ELF-1 (cell line): ENCODE measurements around the gene BACE1.

Source experiments
- DNase-seq: peaks from one replicate; pipeline ENCODE4 v3.0.0-alpha.2; 2016; ENCODE audit warnings: low read depth, low spot score

The BACE1 gene

GRCh38 chr11:117309310-117309709, 6.7 kb downstream of the BACE1 start:
- no peak for DNase-seq

GRCh38 chr11:117305145-117305544, 10.9 kb downstream of the BACE1 start:
- peak; percentile 18 for DNase-seq

DNA sequence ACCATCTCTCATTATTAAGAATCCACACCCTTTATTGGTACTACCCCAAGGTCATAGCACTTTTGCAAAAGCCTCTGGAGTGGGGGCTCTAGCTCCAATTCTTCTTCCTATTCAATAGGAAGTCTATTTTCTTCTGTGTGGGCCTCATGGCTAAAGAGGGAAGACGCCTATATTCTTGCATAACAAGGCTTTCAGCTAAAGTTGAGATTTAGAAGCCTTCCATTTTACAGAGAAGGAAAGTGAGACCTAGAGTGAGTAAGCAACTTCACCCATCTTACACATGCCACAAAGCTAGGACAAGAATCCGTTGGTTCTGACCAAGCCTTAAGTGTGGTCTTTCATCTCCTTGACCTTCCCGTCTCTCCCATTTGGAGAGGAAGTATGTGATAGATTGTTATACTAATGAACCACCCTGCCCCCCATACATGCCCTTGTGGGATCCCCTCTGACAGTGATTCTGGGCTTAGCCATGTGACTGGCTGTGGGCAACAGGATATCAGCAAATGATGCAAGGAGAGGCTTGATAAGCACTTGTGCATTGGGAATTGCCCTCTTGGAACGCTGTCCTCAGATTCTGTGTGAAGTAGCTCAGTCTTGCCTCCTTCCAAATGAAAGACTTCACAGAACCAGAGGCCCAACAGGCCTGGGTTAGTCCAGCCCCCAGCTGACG, 12.3 kb downstream of the BACE1 start:
- DNase-seq: no peak

DNA sequence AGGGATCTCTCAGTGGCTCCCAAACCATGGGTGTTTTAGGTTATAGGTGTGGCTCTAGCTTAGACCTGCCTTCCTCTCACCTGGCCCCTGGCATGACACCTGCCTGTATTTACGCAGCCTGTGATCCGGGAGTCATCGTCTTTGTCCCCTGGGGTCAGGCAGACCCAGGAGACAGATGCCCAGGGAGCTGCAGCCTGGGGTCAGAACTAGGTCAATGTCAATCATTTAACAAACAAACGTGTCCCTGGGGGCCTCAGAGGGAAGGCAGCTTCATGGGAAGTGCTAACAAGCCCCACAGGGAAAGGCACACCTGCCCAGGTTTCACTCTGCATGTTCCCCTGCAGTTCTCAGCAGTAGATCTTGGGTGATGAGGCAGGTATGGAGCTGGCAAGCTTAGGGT, 13.0 kb downstream of the BACE1 start:
- no peak for DNase-seq

- no peak for DNase-seq
Measured at GRCh38 chr11:117302228-117302627, 13.8 kb downstream of the BACE1 start.

DNA sequence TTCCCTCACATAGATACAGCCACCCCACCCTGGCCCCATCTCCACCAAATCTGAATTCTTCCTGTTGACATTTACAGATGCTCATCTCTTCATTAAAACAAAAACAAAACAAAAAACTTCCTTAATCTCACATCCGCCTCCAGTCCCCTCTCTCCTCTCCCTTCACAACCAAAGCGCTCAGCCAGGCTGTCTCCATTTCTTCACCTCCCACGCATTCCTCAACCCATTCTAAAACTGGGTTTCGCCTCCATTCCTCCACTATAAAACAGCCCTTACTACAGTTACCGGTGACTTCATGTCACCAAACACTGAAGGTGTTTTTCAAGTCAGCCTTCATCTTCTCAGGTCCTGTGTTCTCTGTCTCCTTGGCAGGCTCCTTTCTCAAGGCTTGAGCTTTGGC, 15.3 kb downstream of the BACE1 start:
- DNase-seq: peak; percentile 19

DNA sequence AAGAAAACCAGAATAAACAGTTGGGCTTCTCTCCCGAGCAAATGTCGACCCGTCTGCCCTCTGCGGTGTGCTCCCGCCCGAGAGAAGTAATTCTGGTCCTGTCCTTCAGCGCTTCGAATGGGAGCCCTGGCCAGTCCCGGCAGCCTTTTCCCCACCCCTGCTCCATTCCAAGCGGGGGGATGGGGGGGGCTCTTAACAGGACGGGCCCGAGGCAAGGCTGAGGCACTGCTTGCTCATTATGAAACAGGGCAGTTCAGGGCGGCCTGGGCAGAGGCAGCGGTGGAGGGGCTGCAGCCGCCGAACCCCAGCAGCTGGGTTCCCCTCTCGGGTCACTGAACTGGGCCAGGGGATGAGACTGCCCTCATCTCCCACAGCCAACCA, 15.8 kb downstream of the BACE1 start:
- DNase-seq: peak; percentile 91

GRCh38 chr11:117299351-117300282, 16.4 kb downstream of the BACE1 start:
- peak; percentile 17 for DNase-seq

DNA sequence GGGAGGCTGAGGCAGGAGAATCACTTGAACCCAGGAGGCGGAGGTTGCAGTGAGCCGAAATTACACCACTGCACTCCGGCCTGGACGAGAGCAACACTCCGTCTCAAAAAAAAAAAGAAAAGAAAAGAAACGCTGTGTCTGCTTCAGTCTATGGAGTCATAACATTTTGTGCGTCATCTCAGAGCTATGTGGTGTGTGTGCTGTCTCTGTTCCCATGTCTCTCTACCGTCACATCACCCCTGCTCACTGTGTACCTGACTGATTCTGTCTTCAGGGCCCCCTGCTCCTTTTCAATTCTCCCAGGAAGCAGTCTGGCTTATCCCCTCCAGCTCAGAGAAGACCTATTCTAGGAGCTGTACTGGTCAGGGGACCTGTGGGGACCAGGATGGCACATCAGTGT, 17.9 kb downstream of the BACE1 start:
- no peak for DNase-seq

DNA sequence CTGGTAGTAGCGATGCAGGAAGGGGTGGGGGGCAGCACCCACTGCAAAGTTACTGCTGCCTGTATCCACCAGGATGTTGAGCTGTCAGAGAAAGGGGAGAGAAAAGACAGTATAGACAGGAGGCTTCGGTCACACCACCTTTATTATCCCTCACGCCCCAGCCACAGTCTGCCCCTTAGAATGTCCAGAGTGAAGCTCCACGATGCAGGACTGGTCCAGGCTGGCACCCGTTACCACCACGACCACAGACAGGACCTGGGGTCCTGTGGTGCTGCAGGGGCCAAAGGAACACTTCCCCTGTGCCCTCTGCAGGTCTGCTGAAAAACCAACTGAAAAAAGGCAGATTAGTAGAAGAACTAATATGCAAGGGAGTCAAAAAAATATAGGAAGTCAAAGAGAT, 19.2 kb downstream of the BACE1 start:
- no peak for DNase-seq

DNA sequence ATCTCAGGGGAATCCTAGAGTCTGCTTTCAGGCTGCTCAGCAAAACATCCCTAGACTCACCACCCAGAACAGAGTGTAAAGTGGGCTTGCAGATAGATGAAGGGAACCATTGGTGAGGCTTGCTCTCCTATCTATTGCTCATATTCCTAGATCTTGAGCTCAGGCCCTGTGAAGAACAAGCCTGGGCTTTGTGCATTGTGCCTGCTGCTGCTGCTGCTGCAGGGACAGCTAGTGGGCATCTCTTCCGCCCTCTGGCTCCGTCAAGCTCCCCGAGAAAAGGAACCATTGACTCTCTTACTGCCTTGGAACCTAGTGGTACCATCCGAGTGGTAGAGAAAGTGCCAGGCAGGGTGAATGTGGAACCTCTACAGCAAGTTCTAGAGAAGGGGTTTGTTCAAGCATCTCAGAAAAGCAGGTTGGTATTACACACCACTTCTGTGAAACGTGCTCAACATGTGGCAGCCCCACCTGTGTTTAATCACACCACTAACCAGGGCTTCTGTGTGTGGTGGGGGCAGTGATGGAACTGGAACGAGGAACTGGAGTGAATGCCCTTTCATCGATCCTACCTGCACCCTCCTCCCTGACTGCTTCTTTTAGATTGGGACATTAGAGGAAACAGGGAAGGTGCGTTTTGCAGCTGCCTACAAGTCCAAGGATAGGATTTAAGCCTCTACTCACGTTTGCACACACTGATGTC, 20.5 kb downstream of the BACE1 start:
- DNase-seq: no peak

GRCh38 chr11:117292616-117293015, 23.4 kb downstream of the BACE1 start:
- peak; percentile 69 for DNase-seq

GRCh38 chr11:117290809-117291396, 25.2 kb downstream of the BACE1 start, which contains the start of gene BACE1-AS:
BACE1-AS (plus strand) TSS chr11:117291346.
- DNase-seq: no peak

GRCh38 chr11:117289795-117290194, 26.3 kb downstream of the BACE1 start:
- DNase-seq: no peak

DNA sequence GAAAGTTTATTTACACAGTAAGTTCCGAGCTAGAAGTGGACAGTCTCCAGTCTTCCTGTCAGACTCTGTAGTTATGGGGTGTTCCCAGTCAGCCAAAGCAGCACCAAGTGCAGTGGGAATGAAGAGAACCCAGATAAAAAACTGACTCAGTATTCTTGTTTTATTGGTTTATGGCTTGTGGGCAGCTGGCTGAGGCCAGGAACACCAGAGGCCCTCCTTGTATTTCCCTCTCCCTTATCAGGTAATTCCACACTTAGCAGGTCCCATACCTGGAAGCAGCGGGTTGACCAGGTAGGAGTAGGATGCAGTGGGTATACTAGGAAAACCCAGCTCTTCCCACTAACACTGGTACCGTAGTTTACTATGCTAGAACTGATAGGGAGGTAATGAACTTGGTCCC, 28.4 kb downstream of the BACE1 start:
- no peak for DNase-seq

DNA sequence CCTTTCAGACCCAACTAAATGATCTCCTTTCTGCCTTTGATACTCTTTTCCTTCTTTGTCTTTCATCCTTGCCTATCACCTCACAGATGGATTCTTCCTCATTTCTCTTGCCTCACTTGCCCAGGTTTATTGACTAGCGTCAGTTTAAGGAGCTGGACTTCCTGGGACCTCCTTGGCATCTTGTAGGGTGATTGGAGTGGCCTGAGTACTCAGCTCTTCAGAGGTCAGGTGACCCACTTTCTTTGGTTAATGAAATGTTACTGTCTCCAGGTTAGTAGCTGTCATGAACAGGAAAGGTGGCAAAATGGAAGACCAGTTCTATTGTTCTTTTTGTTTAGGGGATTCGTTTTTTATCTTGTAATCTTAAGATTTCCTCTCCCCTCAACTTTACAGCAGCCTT, 29.5 kb downstream of the BACE1 start:
- DNase-seq: no peak

DNA sequence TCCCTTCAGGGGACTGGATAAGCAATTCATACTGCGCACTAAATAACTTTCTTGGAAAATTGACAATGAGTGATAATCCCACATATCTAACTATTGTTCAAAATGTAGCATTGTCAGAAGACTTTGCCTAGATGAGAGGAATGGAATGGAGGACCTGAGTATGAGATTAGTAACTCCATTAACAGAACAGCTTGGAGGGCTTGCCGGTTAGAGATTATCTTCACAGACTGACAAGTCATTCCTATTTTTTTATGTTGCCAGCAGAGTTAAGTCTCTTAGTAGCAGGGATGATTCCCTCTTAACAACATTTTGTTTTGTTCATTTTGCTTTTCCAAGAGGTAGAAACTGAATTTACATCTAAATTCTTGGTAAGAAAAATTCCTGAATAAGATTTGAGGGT, 32.0 kb downstream of the BACE1 start:
- DNase-seq: no peak

GRCh38 chr11:117282956-117283355, 33.1 kb downstream of the BACE1 start:
- DNase-seq: no peak

DNA sequence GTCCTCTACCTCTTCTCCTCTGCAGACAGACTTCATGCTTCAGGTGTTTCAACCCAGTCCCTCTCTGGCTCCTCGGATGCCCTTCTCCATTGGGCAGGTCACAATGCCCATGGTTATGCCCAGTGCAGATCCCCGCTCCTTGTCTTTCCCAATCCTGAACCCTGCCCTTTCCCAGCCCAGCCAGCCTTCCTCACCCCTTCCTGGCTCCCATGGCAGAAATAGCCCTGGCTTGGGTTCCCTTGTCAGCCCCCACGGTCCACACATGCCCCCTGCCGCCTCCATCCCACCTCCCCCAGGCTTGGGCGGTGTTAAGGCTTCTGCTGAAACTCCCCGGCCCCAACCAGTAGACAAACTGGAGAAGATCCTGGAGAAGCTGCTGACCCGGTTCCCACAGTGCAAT, 34.2 kb downstream of the BACE1 start:
- no peak for DNase-seq

- DNase-seq: peak; percentile 61
Measured at GRCh38 chr11:117281159-117281558, 34.9 kb downstream of the BACE1 start.

- DNase-seq: no peak
Measured at GRCh38 chr11:117279711-117280376, 36.2 kb downstream of the BACE1 start.
